Activated T-cell treated with anti-CD3 and anti-CD28 coated beads for 1 hour (primary cell): ENCODE measurements around the gene LILRB4.
"Not testable (repeated sequence)": the region's sequence is repeated elsewhere in the genome, so short reads cannot be mapped to it uniquely, and the experiment has no call there.

Source experiments
- DNase-seq: peaks from one replicate; pipeline ENCODE4 v3.0.0-alpha.2; 2020; ENCODE audit warnings: low read depth

LILRB4 gene

GRCh38 chr19:54662730-54663129, at the start of gene LILRB4:
LILRB4 (plus strand) TSS chr19:54662985; CDS start chr19:54663034, 49 bp downstream.
- DNase-seq: no peak

GRCh38 chr19:54614726-54615125, 48.1 kb upstream of the LILRB4 start:
- DNase-seq: no peak

GRCh38 chr19:54616057-54616456, 46.7 kb upstream of the LILRB4 start:
- DNase-seq: no peak

- no peak for DNase-seq
These were observed 45.8 kb upstream of the LILRB4 start for GRCh38 chr19:54616821-54617560.

- DNase-seq: no peak
These were observed 42.3 kb upstream of the LILRB4 start for GRCh38 chr19:54620464-54620863.

- DNase-seq: no peak
These were observed 40.4 kb upstream of the LILRB4 start for GRCh38 chr19:54622431-54622830.

GRCh38 chr19:54624234-54624633, 38.6 kb upstream of the LILRB4 start:
- DNase-seq: not testable (repeated sequence)

- not testable (repeated sequence) for DNase-seq
These were observed 37.7 kb upstream of the LILRB4 start for GRCh38 chr19:54624934-54625730.

- no peak for DNase-seq
These were observed 36.0 kb upstream of the LILRB4 start for GRCh38 chr19:54626757-54627156.

- DNase-seq: not testable (repeated sequence)
These were observed 34.9 kb upstream of the LILRB4 start for GRCh38 chr19:54627912-54628311.

GRCh38 chr19:54630262-54630661, 32.5 kb upstream of the LILRB4 start, which contains the start of gene LILRB1:
LILRB1 (plus strand) TSS chr19:54630484; CDS start chr19:54631074, 590 bp downstream.
- not testable (repeated sequence) for DNase-seq

GRCh38 chr19:54630782-54631181, 32.0 kb upstream of the LILRB4 start:
- no peak for DNase-seq

- DNase-seq: not testable (repeated sequence)
These were observed 31.1 kb upstream of the LILRB4 start for GRCh38 chr19:54631489-54632337.

- DNase-seq: not testable (repeated sequence)
These were observed 30.3 kb upstream of the LILRB4 start for GRCh38 chr19:54632517-54632916.

- no peak for DNase-seq
These were observed 29.4 kb upstream of the LILRB4 start for GRCh38 chr19:54633401-54633800.

- not testable (repeated sequence) for DNase-seq
These were observed 26.7 kb upstream of the LILRB4 start for GRCh38 chr19:54636081-54636480.

GRCh38 chr19:54638683-54639082, 24.1 kb upstream of the LILRB4 start:
- no peak for DNase-seq

- DNase-seq: not testable (repeated sequence)
These were observed 19.8 kb upstream of the LILRB4 start for GRCh38 chr19:54642953-54643352.

- not testable (repeated sequence) for DNase-seq
These were observed 19.2 kb upstream of the LILRB4 start for GRCh38 chr19:54643583-54643982.

GRCh38 chr19:54644056-54644455, 18.7 kb upstream of the LILRB4 start:
- DNase-seq: no peak

- no peak for DNase-seq
These were observed 16.4 kb upstream of the LILRB4 start for GRCh38 chr19:54646331-54646841.

- no peak for DNase-seq
These were observed 14.7 kb upstream of the LILRB4 start for GRCh38 chr19:54648129-54648528.
